Measurements from ENCODE around the gene RPS6KL1. TPM values are rescaled to one million over a fixed set of nuclear protein-coding genes. Genes with fewer than 3 reads are reported as not detected.

The RPS6KL1 gene, protein sequence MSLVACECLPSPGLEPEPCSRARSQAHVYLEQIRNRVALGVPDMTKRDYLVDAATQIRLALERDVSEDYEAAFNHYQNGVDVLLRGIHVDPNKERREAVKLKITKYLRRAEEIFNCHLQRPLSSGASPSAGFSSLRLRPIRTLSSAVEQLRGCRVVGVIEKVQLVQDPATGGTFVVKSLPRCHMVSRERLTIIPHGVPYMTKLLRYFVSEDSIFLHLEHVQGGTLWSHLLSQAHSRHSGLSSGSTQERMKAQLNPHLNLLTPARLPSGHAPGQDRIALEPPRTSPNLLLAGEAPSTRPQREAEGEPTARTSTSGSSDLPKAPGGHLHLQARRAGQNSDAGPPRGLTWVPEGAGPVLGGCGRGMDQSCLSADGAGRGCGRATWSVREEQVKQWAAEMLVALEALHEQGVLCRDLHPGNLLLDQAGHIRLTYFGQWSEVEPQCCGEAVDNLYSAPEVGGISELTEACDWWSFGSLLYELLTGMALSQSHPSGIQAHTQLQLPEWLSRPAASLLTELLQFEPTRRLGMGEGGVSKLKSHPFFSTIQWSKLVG
- 1 to 10 TPM; 2.5 to 3.6 TPM for total RNA-seq

DNA sequence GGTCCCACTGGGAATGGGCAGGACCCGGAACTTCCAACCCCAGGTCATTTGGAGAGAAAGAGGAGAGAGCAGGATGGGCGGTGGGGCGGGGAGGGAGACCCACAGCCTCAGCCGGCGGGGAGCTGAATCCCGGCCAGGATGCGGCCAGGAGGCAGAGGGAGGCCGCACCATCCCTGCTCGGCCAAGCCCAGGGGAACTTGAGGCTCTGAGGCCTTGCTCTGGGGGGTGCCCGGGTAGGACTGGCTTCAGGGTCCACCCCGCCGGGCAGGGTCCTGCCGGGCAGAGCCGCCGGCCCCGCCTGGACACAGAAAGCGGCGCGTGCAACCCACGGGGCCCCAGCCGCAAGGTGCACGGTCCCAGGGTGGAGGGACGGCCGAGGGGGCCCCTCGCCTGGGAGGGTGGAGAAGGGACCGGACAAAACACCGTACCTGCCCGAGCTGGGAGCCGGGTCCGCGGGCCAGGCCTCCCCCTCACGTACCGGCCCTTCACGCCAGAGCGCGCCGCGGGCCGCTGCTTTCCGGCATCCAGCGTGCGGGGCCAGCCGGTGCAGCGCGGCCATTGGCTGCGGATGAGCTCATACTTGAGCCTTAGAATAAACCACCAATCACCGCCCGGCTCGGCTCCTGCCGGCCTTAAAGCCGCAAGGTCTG, at the start of gene RPS6KL1:
TSS of gene RPS6KL1 (minus strand) at position 509 of the 650 bp plus-strand sequence. CDS start 1,719 bp downstream, outside the sequence.
- peak; percentile 99 for ATAC-seq
- CTCF ChIA-PET, result interaction anchor here (0.7 to 2.0 kb wide), 8 partner anchors 8 to 311 kb away, joined by 3 to 9 read pairs (median 4); partner anchors contain the start of genes EIF2B2 and LTBP2
- Mint-ChIP-seq H3K9me3 (ENCODE audit: low read depth) (no peaks in the 10 kb centered on the region), H3K27ac (no peak within 1 kb of the TSS), H3K4me1 (peaks cover 4% of the 10 kb centered on the region), H3K4me3 (peak within 1 kb of the TSS; percentile 23), H3K27me3 (peaks cover 15% of the 10 kb centered on the region), H3K36me3 (no peaks in the 10 kb centered on the region)
- peak; percentile 80 for DNase-seq

GRCh38 chr14:74968811-74969210, 45.8 kb upstream of the RPS6KL1 start:
- Mint-ChIP-seq H3K27me3 (peaks cover 28% of the 10 kb centered on the region), H3K36me3 (no peaks in the 10 kb centered on the region), H3K27ac (no peak overlapping the region), H3K9me3 (ENCODE audit: low read depth) (no peaks in the 10 kb centered on the region), H3K4me3 (no peak overlapping the region), H3K4me1 (peaks cover 5% of the 10 kb centered on the region)
- no peak for DNase-seq
- ATAC-seq, result no peak
- CTCF ChIA-PET, result interaction anchor here (1.0 to 1.2 kb wide), 2 partner anchors 27 to 108 kb away, joined by 3 to 4 read pairs; no protein-coding TSS in a partner anchor

GRCh38 chr14:74965486-74966153, 42.6 kb upstream of the RPS6KL1 start:
- Mint-ChIP-seq H3K9me3 (ENCODE audit: low read depth) (no peaks in the 10 kb centered on the region), H3K27ac (no peak overlapping the region), H3K4me3 (no peak overlapping the region), H3K4me1 (peaks cover 5% of the 10 kb centered on the region), H3K27me3 (peaks cover 32% of the 10 kb centered on the region), H3K36me3 (no peaks in the 10 kb centered on the region)
- ATAC-seq (no peak), DNase-seq (no peak)
- CTCF ChIA-PET, result interaction anchor here (1.4 to 2.7 kb wide), 4 partner anchors 20 to 123 kb away, joined by 3 to 13 read pairs (median 8); no protein-coding TSS in a partner anchor

DNA sequence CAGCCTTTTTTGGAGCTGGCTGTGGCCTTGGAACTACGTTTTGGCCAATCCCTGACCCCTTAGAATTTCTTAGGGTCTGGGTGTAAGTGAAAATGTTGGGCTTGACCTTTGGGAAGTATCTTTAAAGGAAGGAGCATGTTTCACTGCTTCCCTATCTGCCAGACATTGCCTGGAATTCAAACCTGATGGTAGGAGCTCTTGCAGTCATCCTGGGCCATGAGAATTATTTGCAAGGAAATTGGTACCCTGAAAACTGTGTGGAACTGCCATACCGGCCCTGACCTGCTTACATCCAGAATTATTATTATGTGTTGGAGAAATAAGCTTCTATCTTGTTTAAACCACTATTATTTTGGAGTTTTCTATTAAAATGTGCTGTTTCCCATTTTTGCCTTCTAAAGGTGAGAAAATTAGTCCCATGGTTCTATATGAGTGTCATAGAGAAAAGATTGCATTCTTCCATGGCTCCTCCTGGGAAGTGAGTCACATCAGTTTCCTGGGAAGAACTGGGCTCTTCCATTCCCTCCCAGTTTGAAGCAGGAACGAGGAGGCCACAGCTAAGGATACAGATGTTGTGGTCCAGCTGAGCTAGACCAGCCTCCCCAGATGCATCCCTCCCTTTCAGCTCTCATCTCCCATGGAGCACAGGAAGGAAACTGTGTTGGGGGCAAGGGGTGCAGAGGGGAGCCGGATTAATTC, 41.9 kb upstream of the RPS6KL1 start:
- Mint-ChIP-seq H3K9me3 (ENCODE audit: low read depth) (no peaks in the 10 kb centered on the region), H3K4me3 (no peak overlapping the region), H3K4me1 (peaks cover 5% of the 10 kb centered on the region), H3K36me3 (no peaks in the 10 kb centered on the region), H3K27ac (no peak overlapping the region), H3K27me3 (peaks cover 32% of the 10 kb centered on the region)
- ATAC-seq (no peak), DNase-seq (no peak)
- CTCF ChIA-PET, result interaction anchor here (1.3 to 2.7 kb wide), 6 partner anchors 8 to 333 kb away, joined by 3 to 13 read pairs (median 4); no protein-coding TSS in a partner anchor

DNA sequence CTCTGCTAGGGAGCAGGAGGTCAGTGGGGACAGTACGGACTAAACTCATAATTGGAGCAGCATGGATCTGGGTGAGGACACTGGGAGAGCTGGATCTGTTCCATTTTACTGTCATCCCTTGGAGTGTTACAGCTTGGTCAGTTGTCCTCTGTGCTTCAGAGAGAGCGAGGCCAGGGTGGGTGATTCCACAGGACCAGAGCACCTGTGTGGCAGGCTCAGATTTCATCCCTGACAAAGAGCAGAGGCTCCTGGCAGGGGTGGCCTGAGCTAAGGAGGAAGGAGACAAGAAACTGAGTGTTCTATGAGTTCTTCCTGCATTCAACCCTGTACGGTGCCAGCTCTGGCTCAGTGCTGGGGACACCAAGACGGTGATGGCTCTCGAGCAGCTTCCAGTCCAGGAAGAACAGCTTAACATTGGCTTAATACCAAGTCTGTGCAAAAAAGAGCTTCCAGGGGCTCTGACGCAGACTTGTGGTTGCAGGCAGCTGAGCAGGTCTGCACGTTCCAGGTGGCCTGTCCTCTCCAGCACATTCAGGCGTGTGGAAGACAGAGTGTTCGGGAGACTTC, 40.7 kb upstream of the RPS6KL1 start:
- peaks cover 5% of the 10 kb centered on the region for H3K4me1 Mint-ChIP-seq
- no peak overlapping the region for H3K27ac Mint-ChIP-seq
- peaks cover 29% of the 10 kb centered on the region for H3K27me3 Mint-ChIP-seq
- ATAC-seq (peak; percentile 23), DNase-seq (no peak)
- H3K36me3 Mint-ChIP-seq, result no peaks in the 10 kb centered on the region
- CTCF ChIA-PET, result interaction anchor here (1.0 to 2.1 kb wide), 4 partner anchors 9 to 334 kb away, joined by 3 to 13 read pairs (median 4); no protein-coding TSS in a partner anchor
- H3K9me3 Mint-ChIP-seq (ENCODE audit: low read depth), result no peaks in the 10 kb centered on the region
- no peak overlapping the region for H3K4me3 Mint-ChIP-seq

- DNase-seq (no peak), ATAC-seq (no peak)
- Mint-ChIP-seq H3K9me3 (ENCODE audit: low read depth) (no peaks in the 10 kb centered on the region), H3K4me3 (no peak overlapping the region), H3K27ac (no peak overlapping the region), H3K27me3 (peaks cover 28% of the 10 kb centered on the region), H3K36me3 (no peaks in the 10 kb centered on the region), H3K4me1 (peaks cover 5% of the 10 kb centered on the region)
- CTCF ChIA-PET, result interaction anchor here (1.0 to 1.6 kb wide), 2 partner anchors 12 to 58 kb away, joined by 3 to 7 read pairs; no protein-coding TSS in a partner anchor
These were observed 40.2 kb upstream of the RPS6KL1 start for GRCh38 chr14:74963178-74963704.

- Mint-ChIP-seq H3K4me1 (peaks cover 5% of the 10 kb centered on the region), H3K27me3 (peaks cover 24% of the 10 kb centered on the region), H3K4me3 (no peak overlapping the region), H3K27ac (no peak overlapping the region), H3K36me3 (no peaks in the 10 kb centered on the region), H3K9me3 (ENCODE audit: low read depth) (no peaks in the 10 kb centered on the region)
- ATAC-seq, result no peak
- DNase-seq, result no peak
- CTCF ChIA-PET, result interaction anchor here (1.6 kb wide), 1 partner anchor 57 kb away, joined by 7 read pairs; no protein-coding TSS in a partner anchor
These were observed 39.4 kb upstream of the RPS6KL1 start for GRCh38 chr14:74962493-74962892.

DNA sequence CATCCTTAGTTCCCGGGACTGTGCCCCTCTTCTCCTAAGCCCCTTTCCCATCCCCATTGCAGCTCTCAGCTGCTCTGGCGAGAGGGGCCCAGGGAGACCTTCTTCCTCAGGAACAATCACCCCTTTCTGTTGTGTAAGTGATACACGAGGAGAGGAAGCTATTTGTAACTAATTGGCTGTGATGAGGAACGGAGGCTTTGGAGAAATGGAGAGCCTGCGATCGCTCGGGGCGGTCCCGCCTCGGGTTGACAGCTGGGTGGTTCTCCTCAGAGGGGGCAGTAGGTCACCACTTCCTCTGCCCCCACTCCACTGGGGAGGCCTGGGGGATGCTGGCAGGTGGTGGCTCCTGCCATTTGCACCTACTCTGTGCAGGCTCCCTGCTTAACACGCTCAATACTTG, 39.0 kb upstream of the RPS6KL1 start:
- Mint-ChIP-seq H3K4me3 (no peak overlapping the region), H3K36me3 (no peaks in the 10 kb centered on the region)

GRCh38 chr14:74961238-74961911, 38.3 kb upstream of the RPS6KL1 start:
- Mint-ChIP-seq H3K27me3 (peaks cover 29% of the 10 kb centered on the region), H3K36me3 (no peaks in the 10 kb centered on the region)
- CTCF ChIA-PET, result interaction anchor here (0.7 to 1.6 kb wide), 6 partner anchors 10 to 129 kb away, joined by 3 to 7 read pairs (median 4); no protein-coding TSS in a partner anchor

More for the DNA sequence above, 39.0 kb upstream of the RPS6KL1 start:
- peaks cover 24% of the 10 kb centered on the region for H3K27me3 Mint-ChIP-seq
- CTCF ChIA-PET, result interaction anchor here (0.7 to 1.6 kb wide), 5 partner anchors 9 to 129 kb away, joined by 3 to 7 read pairs (median 3); no protein-coding TSS in a partner anchor
- H3K27ac Mint-ChIP-seq, result no peak overlapping the region
- ATAC-seq (no peak), DNase-seq (no peak)
- H3K4me1 Mint-ChIP-seq, result peaks cover 5% of the 10 kb centered on the region
- H3K9me3 Mint-ChIP-seq (ENCODE audit: low read depth), result no peaks in the 10 kb centered on the region

GRCh38 chr14:74960736-74961135, 37.7 kb upstream of the RPS6KL1 start:
- Mint-ChIP-seq H3K27me3 (peaks cover 28% of the 10 kb centered on the region), H3K4me3 (no peak overlapping the region), H3K9me3 (ENCODE audit: low read depth) (no peaks in the 10 kb centered on the region), H3K36me3 (no peaks in the 10 kb centered on the region), H3K27ac (no peak overlapping the region), H3K4me1 (peaks cover 5% of the 10 kb centered on the region)
- DNase-seq (no peak), ATAC-seq (no peak)
- CTCF ChIA-PET, result interaction anchor here (1.3 to 1.6 kb wide), 2 partner anchors 14 to 130 kb away, joined by 4 to 6 read pairs; no protein-coding TSS in a partner anchor

More at GRCh38 chr14:74961238-74961911, 38.3 kb upstream of the RPS6KL1 start:
- DNase-seq (no peak), ATAC-seq (no peak)
- peaks cover 5% of the 10 kb centered on the region for H3K4me1 Mint-ChIP-seq
- no peaks in the 10 kb centered on the region for H3K9me3 Mint-ChIP-seq (ENCODE audit: low read depth)
- no peak overlapping the region for H3K27ac Mint-ChIP-seq
- no peak overlapping the region for H3K4me3 Mint-ChIP-seq

DNA sequence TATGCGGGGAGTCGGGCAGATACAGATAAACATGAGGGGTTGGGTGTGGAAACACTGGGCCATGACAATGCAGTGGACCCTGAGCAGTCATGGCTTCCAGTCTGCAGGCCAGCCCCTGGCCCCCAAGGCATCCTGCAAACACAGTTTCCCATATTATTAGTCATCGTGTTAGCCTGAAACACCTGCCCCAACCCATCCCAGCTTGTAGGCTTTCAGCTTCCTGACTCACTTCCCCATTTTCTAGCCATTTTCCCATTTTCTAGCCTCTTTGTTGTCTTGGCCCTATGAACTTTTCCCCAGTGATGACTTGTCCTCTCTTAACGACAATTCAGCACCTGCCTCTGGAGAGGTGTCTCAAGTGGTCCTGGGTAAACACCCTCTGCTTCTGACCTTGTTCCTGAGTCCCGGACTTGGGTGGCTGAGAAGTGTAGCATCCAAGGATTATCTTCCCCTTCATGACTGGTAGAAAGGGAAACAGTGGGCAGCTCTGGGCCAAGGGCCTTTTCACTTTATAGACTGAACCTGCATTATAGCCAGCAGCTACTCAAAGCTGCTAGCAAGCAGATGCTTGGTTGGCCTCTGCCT, 36.6 kb upstream of the RPS6KL1 start:
- no peak for DNase-seq
- no peak for ATAC-seq
- H3K9me3 Mint-ChIP-seq (ENCODE audit: low read depth), result no peaks in the 10 kb centered on the region
- CTCF ChIA-PET, result interaction anchor here (1.3 kb wide), 1 partner anchor 74 kb away, joined by 3 read pairs; no protein-coding TSS in a partner anchor
- peaks cover 21% of the 10 kb centered on the region for H3K27me3 Mint-ChIP-seq
- peaks cover 5% of the 10 kb centered on the region for H3K4me1 Mint-ChIP-seq
- H3K4me3 Mint-ChIP-seq, result no peak overlapping the region
- H3K36me3 Mint-ChIP-seq, result no peaks in the 10 kb centered on the region
- no peak overlapping the region for H3K27ac Mint-ChIP-seq
